ENCODE results near the gene TMEM62.
"Not testable (repeated sequence)": the region's sequence is repeated elsewhere in the genome, so short reads cannot be mapped to it uniquely, and the experiment has no call there.

Gene TMEM62

DNA sequence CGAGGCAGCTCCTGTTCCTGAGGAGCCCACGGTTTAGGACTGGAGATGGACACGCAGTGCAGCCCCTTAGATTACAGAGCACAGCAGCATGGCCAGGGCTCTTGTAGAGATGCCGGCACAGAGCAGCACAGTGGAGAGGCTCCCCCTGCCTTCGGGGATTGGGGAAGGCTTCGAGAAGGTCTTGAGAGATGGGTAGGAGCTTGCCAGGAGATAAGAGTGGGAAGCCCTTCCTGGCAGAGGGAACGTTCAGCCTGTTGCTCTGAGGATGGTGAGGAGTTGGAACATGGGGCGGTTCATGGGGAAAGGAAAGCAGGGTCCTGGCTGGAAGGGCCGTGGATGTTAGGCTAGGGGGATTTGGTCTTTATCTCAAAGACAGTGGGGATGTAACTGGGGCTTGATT, 77.4 kb downstream of the TMEM62 start:
- DNase-seq, result no peak

DNA sequence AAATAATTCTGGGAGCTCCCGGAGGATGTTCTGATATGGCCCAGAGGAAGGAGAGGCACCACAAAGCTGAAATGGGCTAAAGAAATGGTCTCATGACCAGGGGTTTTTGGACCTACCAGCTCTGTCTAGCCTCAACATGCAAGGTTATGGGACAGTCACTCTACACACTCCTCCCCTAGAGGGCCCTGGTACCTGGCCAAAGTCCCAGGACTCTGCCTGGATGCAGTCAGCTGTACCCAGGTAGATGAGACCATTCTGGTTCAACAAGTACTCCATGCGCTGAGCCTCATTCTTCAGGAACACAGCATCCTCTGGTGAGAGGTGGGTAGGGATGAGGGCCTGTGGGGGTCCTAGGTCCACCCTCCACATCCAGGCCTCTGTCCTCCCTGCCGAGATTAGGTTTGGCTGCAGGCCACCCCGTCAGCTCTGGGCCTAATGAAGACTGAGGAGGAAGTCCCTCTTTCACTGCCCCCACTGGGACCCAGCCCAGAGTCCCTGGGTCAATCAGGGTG, 77.9 kb downstream of the TMEM62 start:
- DNase-seq, result no peak

DNA sequence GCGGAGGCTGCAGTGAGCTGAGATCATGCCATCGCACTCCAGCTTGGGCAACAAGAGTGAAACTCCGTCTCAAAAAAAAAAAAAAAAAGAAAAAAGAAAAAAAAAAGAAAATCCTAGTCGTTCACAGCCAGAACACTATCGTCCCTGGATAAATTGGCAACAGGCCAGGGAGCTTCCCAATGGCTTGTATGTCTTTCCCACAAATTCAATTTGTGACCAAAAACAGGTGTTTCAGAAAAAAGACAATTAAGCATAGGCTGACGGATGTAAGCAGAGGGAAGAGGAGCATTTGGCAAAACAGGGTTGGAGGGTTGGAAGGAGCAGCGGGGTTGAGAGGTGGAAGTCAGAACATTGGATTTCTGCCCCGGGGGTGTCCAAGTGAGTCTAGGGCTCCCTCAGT, 78.9 kb downstream of the TMEM62 start:
- DNase-seq, result no peak

DNA sequence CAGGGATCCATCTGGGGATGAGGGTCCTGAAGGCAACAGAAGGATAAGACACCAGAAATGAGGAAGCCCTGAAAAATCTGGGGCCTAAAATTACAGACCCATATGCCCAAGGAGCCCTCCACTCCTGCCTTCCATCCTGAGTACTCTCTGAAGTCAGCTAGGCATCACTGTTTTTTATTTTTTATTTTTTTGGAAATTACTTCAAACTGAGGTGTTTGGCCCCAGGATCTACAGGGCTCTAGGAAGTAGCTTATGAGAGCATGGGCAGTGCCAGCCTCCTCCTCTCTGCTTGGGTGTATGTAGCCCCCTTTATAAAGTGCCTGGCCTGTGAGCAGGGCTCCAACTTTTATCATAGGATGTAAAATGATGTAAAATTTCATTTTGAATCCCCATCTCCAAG, 79.6 kb downstream of the TMEM62 start:
- DNase-seq, result no peak

DNA sequence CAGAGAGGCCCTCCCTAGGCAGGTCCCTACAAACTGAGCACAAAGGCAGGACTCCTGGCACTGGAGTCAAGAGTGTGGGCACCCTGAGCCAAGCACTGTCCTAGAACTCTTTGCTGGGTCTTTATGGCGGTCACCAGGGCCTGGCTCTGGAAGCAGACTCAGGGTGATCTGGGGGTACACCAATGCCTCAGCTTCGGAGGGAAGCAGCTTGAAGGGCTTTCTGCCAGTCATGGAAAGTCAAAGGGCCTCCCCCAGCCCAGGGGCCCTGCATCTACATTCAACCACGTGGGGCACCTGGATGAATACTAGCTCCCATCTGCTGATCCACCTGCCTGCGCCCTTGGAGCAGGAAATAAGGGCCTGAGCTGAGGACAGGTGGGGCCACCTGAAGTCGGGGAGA, 80.1 kb downstream of the TMEM62 start:
- no peak for DNase-seq

DNA sequence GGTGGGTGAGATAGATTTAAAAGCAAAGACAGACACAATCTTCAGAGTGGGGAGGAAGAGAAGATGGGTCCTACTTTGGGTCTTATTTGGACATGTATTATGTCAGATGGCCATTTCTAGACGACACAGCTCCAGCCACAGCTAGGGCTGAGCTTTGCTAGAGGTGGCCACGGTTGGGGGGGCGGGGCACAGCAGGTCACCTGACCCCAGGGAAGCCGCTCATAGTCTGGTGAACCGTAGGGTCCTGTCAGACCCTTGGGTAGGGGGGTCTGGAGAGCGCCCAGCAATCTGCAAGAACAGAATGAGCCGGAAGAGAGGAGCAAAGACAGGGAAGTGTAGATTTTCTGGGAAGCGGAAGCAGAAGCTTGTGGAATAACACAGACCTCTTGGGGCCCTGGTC, 80.8 kb downstream of the TMEM62 start:
- DNase-seq, result no peak

DNA sequence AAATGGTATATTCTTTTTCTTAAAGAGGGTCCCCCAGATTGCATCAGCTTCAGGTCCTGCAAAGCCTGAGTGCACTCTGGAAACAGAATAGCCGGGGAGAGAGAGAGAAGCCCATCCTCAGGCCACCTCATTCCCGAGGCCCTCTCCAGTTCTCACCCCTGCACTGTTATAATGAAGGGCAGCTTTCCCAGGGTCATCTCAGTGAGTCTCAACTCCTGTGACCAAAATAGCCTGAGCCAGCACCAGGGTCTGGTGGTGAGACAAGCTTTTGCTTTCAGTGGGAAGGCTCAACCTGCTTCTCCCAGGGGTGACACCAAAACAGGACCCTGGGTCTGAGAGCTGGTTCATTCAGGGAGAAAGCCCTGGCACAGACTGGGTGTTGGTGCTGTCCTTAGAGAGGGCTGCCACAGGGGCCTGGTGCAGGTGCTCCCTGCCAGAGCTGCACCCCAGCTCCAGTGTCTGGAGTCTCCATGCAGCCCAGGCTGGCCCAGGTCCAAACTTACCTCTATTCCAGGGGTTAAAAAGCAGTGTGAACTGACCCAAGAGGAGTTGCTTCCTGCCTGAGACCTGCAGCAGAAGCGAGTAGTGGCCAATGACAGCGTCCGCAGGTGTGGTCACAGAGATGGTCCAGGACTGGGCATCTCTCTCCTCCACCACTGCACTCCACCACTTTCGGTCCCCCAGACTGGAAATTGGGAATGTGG, 81.4 kb downstream of the TMEM62 start:
- no peak for DNase-seq

DNA sequence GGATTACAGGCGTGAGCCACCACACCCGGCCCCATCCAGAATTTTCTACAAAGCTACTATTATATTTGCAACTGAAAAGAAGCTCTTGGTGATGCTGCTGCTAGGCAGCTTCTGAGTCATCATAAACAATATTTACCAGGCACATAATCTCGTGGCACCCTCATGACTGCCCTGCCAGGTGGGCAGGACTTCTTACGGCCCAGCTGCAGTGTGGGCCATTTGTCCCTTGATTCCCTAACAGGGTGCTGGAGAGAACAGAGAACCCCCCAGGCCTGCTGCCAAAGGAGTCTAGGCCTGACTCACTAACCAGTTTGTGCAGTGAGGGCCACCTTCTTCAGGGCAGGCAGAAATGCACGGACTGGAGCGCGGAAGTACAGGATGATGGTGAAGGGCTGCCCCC, 82.6 kb downstream of the TMEM62 start:
- DNase-seq, result no peak

DNA sequence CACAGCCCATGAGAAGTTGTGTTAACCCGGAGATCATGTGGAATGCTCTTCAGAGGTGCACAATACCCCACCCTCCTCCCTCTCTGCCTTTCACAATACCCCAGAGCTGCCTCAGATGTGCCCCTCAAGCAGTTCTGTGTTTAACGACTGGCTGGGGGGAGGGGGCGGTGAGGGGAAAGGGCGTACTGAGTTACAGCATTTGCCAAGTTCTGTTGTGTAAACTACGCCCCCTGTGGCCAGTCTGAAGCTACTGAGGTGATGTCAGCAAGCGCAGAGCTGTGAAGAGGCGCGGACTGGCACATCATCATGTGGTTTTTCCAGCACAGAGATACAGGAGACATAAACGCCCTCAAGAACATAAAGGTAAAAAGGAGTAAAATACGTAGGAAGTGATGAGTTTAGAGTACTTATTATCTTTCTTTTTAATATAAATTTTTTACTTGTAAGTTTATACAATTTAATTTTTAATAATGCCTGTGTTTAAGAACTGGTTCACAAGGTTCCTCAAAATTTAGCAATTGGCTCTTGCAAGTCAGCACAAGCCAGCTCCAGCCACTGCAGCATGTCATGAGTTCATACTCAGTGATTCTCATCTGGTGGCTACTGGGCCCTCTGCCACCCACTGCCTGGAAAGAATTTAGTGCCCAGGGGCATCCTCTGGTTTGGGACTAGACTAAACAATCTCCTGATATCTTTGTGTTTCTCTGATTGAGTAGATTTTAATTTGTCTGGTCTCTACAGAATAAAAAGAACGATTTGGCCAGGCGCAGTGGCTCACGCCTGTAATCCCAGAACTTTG, 85.7 kb downstream of the TMEM62 start:
- no peak for DNase-seq

DNA sequence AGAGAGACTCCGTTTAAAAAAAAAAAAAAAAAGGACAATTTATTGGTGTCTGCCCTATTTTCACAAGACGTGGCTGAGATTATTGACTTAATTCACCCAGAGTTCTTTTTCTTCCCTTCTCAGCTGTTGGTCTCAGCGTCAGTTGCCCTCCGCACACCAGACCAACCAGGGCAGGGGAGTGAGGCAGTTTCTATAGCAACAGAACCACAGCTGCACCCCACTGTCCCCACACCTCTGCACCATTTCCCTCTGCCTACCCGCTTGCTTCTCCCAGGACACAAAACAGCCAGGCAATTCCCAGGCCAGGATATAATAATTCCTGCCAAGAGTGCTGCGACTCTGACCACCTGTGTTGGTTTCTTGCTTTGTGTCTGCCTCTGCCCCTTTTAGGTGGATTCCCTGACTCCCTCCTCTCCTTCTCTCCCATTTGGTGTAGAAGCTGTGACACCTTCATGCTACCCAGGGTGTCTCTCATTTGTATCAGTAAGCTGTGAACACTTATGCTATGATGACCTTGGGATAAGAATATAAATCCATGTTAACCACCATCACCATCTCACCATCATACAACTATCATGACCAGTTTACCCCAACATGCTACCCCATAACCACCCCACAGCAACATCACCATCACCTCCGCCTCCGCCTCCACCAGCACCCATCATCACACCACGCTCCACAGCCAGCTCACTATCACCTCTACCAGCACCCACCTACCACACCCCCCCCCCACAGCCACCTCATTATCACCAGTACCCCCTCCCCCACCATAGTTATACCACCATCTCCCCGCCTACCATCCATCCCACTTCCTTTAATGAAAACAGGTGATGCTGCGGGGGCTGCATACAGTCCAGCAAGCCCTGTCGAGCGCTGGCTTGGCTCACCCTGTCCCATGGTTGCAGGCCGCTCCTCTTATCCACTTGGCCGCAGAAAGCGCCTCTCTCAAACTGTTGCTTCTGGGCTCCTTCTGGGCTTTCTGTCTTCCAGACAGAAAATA, 86.8 kb downstream of the TMEM62 start:
- DNase-seq, result no peak

DNA sequence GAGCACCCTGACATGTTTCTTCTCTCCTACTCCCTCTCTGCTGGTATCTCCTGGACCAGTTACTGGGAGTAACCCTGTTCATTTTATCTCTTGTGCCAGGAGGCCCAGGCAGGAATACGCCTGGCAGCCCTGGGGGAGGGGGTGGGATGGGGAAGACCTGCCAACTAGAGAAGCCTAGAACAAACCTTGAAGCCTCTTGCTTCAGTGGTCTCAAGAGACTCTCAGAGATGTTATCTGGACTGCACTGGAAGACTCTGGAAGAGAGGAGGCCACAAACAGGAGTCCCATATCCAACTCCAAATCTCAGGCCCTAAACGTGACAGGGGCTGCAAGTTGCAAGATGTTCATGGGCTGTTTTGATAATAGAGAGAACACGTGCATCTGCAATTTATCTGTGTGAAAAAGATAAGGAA, 87.6 kb downstream of the TMEM62 start, which contains the start of gene EPB42:
Gene EPB42, minus strand, starts transcription at position 28 of the 413 bp plus-strand sequence. CDS start 193 bp downstream, outside the sequence.
- DNase-seq, result no peak

DNA sequence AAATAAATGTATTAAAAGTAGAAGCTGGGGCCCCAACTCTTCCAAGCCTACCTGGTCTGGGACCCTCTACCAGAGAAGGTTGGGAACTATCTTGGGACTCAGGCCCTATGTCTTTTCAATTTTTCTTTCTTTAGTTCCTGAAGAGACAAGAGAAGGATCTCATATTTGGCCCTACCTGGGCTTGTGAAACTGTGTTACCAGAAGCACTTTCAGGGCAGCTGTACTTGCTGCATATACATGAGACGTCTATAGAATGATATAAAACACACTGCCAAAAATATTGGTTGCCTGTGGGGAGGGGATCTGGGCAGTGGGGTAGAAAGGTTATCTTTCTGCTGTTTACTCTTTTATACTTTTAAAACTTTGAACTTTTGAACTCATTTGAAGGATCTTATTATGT, 88.0 kb downstream of the TMEM62 start:
- DNase-seq, result no peak

DNA sequence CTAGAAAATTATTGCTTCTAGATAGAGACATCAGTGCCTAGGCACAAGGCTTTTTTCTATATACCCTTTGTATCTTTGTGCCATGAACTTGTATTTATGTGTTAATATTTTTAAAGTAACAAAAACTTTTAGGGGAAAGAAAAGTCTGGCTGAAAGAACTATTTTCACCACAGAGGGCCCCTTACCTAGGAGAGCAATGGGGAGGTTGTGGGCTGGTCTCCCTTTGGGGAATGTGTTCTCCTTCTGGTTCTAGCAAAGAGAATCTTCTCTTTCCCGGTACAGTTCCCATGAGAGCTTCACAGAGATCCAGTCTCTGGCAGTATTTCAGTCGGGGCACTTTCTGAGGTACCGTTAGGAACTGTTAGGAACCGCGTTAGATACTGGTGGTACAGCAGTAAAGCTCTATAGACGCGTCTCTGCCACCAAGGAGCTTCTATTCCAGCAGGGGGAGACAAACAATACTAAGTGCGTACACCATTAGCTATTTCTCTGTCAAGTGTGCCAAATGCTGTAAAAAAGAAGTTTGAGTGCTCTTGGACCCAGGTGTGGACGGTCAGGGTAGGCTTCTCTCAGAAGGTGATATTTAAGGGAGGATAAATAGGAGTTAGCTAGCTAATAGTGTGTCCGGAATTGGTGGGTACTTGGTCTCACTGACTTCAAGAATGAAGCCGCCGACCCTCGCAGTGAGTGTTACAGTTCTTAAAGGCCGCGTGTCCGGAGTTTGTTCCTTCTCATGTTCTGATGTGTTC, 92.0 kb downstream of the TMEM62 start:
- DNase-seq, result no peak

DNA sequence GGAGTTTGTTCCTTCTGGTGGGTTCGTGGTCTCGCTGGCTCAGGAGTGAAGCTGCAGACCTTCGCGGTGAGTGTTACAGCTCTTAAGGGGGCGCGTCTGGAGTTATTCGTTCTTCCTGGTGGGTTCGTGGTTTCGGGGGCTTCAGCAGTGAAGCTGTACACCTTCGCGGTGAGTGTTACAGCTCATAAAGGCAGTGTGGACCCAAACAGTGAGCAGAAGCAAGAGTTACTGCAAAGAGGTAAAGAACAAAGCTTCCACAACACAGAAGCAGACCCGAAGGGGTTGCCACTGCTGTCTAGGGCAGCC, 92.5 kb downstream of the TMEM62 start:
- not testable (repeated sequence) for DNase-seq

DNA sequence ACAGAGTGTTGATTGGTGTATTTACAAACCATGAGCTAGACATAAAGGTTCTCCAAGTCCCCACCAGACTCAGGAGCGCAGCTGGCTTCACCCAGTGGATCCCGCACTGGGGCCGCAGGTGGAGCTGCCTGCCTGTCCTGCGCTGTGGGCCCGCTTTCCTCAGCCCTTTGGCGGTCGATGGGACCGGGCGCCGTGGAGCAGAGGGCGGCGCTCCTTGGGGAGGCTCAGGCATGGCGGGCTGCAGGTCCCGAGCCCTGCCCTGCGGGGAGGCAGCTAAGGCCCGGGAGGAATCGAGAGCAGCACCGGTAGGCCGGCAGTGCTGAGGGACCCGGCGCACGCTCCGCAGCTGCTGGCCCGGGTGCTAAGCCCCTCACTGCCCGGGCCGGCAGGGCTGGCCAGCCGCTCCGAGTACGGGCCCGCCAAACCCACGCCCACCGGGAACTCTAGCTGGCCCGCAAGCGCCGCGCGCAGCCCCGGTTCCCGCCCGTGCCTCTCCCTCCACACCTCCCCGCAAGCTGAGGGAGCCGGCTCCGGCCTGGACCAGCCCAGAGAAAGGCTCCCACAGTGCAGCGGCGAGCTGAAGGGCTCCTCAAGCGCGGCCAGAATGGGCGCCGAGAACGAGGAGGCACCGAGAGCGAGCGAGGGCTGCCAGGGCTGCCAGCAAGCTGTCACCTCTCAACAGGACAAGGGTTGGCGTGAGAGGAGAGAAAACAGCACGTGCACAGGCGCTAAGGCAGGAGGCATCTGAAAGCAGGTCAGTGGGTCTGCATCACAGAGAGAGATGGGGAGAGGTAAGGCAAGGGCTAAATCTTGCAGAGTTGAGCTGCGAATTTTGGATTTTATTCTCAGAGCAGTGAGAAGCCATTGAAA, 93.3 kb downstream of the TMEM62 start:
- DNase-seq, result no peak

DNA sequence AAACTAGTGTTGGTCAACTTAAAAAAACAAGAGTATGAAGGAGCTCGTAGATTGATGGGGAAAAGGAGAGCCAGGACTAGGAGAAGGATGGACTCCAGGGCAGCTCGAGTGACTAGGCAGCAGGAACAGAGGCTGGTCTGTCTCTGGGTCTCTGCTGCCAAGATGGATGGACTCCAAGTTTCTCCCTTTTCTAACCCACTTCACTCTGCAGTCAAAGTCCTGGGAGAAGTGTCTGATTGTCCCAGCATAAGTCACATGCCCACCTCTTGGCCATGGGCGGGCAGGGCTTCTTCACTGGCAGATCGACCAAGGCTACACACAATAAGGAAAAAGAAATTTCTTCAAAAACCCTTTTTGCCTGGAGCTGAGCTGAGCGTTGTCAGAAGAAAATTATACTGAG, 96.6 kb downstream of the TMEM62 start:
- no peak for DNase-seq

DNA sequence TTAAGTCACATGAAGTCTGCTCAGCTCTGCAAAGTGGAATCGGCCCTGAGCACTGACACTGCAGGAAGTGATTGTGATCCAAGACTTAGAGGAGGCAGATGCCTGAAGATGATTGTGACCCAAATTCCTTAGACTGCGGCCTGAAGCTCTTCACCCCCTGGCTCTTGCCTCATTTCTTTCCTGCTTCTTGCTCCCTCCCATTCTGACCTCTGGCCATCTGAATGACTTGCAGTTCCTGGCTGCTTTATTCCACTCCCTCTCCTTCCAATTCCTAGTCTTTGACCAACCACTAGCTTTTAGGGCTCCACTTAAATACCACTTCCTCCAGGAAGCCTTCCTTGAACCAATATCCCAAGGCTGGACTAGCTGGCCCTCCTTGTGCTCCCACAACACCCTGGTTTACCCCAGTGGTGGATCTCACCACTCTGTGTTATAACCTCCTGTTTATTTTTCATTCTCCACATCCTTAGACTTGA, 97.3 kb downstream of the TMEM62 start:
- no peak for DNase-seq

DNA sequence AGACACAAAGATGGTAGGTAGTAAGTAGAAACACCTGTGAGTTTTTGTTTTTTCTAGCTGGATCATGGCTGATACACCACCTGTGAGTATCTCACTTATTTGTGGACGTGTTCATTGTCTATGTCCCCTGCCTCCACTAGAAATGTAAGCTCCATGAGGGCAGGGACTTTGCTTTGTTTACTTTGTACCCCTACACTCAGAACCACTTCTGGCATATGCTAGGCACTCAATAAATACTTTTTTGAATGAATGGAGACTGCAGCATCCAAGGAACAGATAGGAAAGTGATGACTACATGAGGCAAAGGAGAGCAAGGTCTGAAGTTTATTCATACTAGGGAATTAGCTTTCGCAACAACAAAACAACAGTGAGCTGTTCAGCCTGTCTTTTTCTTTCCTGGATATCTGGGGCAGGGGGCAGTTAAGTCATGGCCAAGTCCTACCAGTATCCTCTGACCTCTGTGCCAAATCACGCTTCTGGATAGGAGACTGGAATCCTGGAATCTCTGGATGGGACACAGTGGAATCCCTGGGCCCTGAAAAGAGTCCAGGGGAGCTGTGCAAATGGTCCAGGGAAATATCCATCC, 99.0 kb downstream of the TMEM62 start:
- DNase-seq, result no peak

Data from cerebellar nuclear complex (tissue), 1 donor.